ENCODE data around the gene NRM. TPM values are rescaled to one million over a fixed set of nuclear protein-coding genes. Genes with fewer than 3 reads are reported as not detected.

NRM gene
- total and polyA plus RNA-seq, 2 experiments from 2014 or later: 7.2 to 21.0 TPM

- Histone ChIP-seq H2AFZ (peak within 1 kb of the TSS; percentile 39), H3K9me3 (ENCODE audit: low read depth) (no peaks in the 10 kb centered on the region)
These were observed 26.5 kb upstream of the NRM start, which contains the start of gene MDC1 for GRCh38 chr6:30717129-30717844. Gene MDC1 (minus strand): TSS chr6:30717281. CDS start chr6:30715175, 2,106 bp downstream.

GRCh38 chr6:30716879-30717128 is 26.0 kb upstream of the NRM start:
- Histone ChIP-seq H3K36me3 (replicated peaks; ENCODE audit: insufficient read depth, low read depth) (no peaks in the 10 kb centered on the region), H3K27me3 (no peaks in the 10 kb centered on the region), H3K79me2 (peaks cover 29% of the 10 kb centered on the region), H3K4me2 (peak overlapping the region; percentile 80), H3K4me3 (peak overlapping the region; percentile 24), H4K20me1 (ENCODE audit: insufficient read depth, poor library complexity, severe bottlenecking) (peaks cover 4% of the 10 kb centered on the region), H3K9me2 (replicated peaks; ENCODE audit: insufficient read depth) (no peaks in the 10 kb centered on the region), H3K27ac (peak overlapping the region; percentile 79), H3K9me3 (ENCODE audit: low read depth) (no peaks in the 10 kb centered on the region), H3K4me1 (ENCODE audit: insufficient read depth) (peaks cover 9% of the 10 kb centered on the region), H2AFZ (peak overlapping the region; percentile 39)
- DNase-seq (ENCODE audit: low spot score): no peak
- no peak for TF ChIP-seq CTCF (IDR thresholded peaks at IDR 0.05; ENCODE audit: poor library complexity)
- no peak for TF ChIP-seq EZH2 (IDR thresholded peaks at IDR 0.05; ENCODE audit: borderline replicate concordance)
- TF ChIP-seq EZH2phosphoT487 (IDR thresholded peaks at IDR 0.05; ENCODE audit: low read depth, severe bottlenecking, unreplicated experiment): no peak
- WGBS (ENCODE audit: low lambda C conversion rate, missing lambda C conversion rate): 1% methylated on average over 8 of the region's 8 CpGs

More at GRCh38 chr6:30717129-30717844, 26.5 kb upstream of the NRM start, which contains the start of gene MDC1:
- under 1% methylated on average over 48 of the region's 48 CpGs for WGBS (ENCODE audit: low lambda C conversion rate, missing lambda C conversion rate)
- Histone ChIP-seq H3K27me3 (no peaks in the 10 kb centered on the region), H3K4me2 (peak within 1 kb of the TSS; percentile 80), H3K36me3 (replicated peaks; ENCODE audit: insufficient read depth, low read depth) (no peaks in the 10 kb centered on the region), H4K20me1 (ENCODE audit: insufficient read depth, poor library complexity, severe bottlenecking) (peaks cover 9% of the 10 kb centered on the region), H3K27ac (peak within 1 kb of the TSS; percentile 91), H3K79me2 (peaks cover 34% of the 10 kb centered on the region), H3K4me3 (peak within 1 kb of the TSS; percentile 25), H3K4me1 (ENCODE audit: insufficient read depth) (peaks cover 9% of the 10 kb centered on the region), H3K9me2 (replicated peaks; ENCODE audit: insufficient read depth) (no peaks in the 10 kb centered on the region)
- TF ChIP-seq CTCF (IDR thresholded peaks at IDR 0.05; ENCODE audit: poor library complexity): peak; percentile 2
- TF ChIP-seq EZH2phosphoT487 (IDR thresholded peaks at IDR 0.05; ENCODE audit: low read depth, severe bottlenecking, unreplicated experiment): no peak
- peak; percentile 99 for DNase-seq (ENCODE audit: low spot score)

GRCh38 chr6:30714263-30714662 is 23.5 kb upstream of the NRM start:
- peaks cover 9% of the 10 kb centered on the region for H3K4me1 ChIP-seq (ENCODE audit: insufficient read depth)
- H2AFZ ChIP-seq: no peak overlapping the region
- 94% methylated on average over 1 of the region's 1 CpG for WGBS (ENCODE audit: low lambda C conversion rate, missing lambda C conversion rate)
- no peak for TF ChIP-seq EZH2phosphoT487 (IDR thresholded peaks at IDR 0.05; ENCODE audit: low read depth, severe bottlenecking, unreplicated experiment)
- TF ChIP-seq CTCF (IDR thresholded peaks at IDR 0.05; ENCODE audit: poor library complexity): no peak
- TF ChIP-seq EZH2 (IDR thresholded peaks at IDR 0.05; ENCODE audit: borderline replicate concordance): no peak
- H3K27ac ChIP-seq: no peak overlapping the region
- H3K79me2 ChIP-seq: peaks cover 15% of the 10 kb centered on the region
- H3K4me2 ChIP-seq: no peak overlapping the region
- no peaks in the 10 kb centered on the region for H3K27me3 ChIP-seq
- H3K9me2 ChIP-seq (replicated peaks; ENCODE audit: insufficient read depth): no peaks in the 10 kb centered on the region
- H3K4me3 ChIP-seq: no peak overlapping the region
- no peaks in the 10 kb centered on the region for H3K36me3 ChIP-seq (replicated peaks; ENCODE audit: insufficient read depth, low read depth)
- no peaks in the 10 kb centered on the region for H3K9me3 ChIP-seq (ENCODE audit: low read depth)
- no peaks in the 10 kb centered on the region for H4K20me1 ChIP-seq (ENCODE audit: insufficient read depth, poor library complexity, severe bottlenecking)
- no peak for DNase-seq (ENCODE audit: low spot score)

All from hepatocyte (in vitro differentiated cells).